CD4-positive, alpha-beta T cell treated with Interleukin-6 at 100 ng/mL for 8 hours (primary cell): ENCODE results near the gene GPC3.
"Not testable (repeated sequence)": the region's sequence is repeated elsewhere in the genome, so short reads cannot be mapped to it uniquely, and the experiment has no call there.

ENCODE experiments used
- DNase-seq: peaks from one replicate; pipeline ENCODE4 v3.0.0-alpha.2; 2020; ENCODE audit warnings: mixed read lengths, low spot score

The GPC3 gene

GRCh38 chrX:133646719-133647116 lies 338.7 kb downstream of the GPC3 start:
- DNase-seq = no peak

GRCh38 chrX:133645977-133646718 lies 339.2 kb downstream of the GPC3 start:
- no peak for DNase-seq

GRCh38 chrX:133645256-133645655 lies 340.1 kb downstream of the GPC3 start:
- DNase-seq = no peak

- DNase-seq = no peak
Observed at GRCh38 chrX:133640161-133641015, 345.0 kb downstream of the GPC3 start.

GRCh38 chrX:133639726-133640125 lies 345.7 kb downstream of the GPC3 start:
- DNase-seq = no peak

GRCh38 chrX:133638285-133638684 lies 347.1 kb downstream of the GPC3 start:
- DNase-seq = no peak

- no peak for DNase-seq
Observed at GRCh38 chrX:133637765-133638164, 347.6 kb downstream of the GPC3 start.

GRCh38 chrX:133636009-133636408 lies 349.4 kb downstream of the GPC3 start:
- DNase-seq = no peak

GRCh38 chrX:133634416-133634815 lies 351.0 kb downstream of the GPC3 start:
- no peak for DNase-seq

GRCh38 chrX:133633950-133634349 lies 351.4 kb downstream of the GPC3 start:
- DNase-seq = no peak

GRCh38 chrX:133633162-133633561 lies 352.2 kb downstream of the GPC3 start:
- no peak for DNase-seq

GRCh38 chrX:133630362-133630761 lies 355.0 kb downstream of the GPC3 start:
- no peak for DNase-seq

GRCh38 chrX:133627673-133628072 lies 357.7 kb downstream of the GPC3 start:
- DNase-seq = no peak

GRCh38 chrX:133621384-133621783 lies 364.0 kb downstream of the GPC3 start:
- not testable (repeated sequence) for DNase-seq

- no peak for DNase-seq
Observed at GRCh38 chrX:133611676-133612075, 373.7 kb downstream of the GPC3 start.

- no peak for DNase-seq
Observed at GRCh38 chrX:133610056-133610455, 375.3 kb downstream of the GPC3 start.

- no peak for DNase-seq
Observed at GRCh38 chrX:133609166-133609565, 376.2 kb downstream of the GPC3 start.

- DNase-seq = no peak
Observed at GRCh38 chrX:133608406-133608805, 377.0 kb downstream of the GPC3 start.

- no peak for DNase-seq
Observed at GRCh38 chrX:133607419-133608348, 377.7 kb downstream of the GPC3 start.

GRCh38 chrX:133606990-133607389 lies 378.4 kb downstream of the GPC3 start:
- no peak for DNase-seq

- DNase-seq = no peak
Observed at GRCh38 chrX:133604801-133605200, 380.6 kb downstream of the GPC3 start.

- DNase-seq = no peak
Observed at GRCh38 chrX:133602881-133603280, 382.5 kb downstream of the GPC3 start.
